Chondrocyte (in vitro differentiated cells): ENCODE measurements around the gene DTX4. TPM values are rescaled to one million over a fixed set of nuclear protein-coding genes. Genes with fewer than 3 reads are reported as not detected.
"Not testable (repeated sequence)": the region's sequence is repeated elsewhere in the genome, so short reads cannot be mapped to it uniquely, and the experiment has no call there.

ENCODE experiments used
- DNase-seq: peaks from one replicate; pipeline ENCODE4 v3.0.0; 2021; ENCODE audit warnings: mixed read lengths, low spot score
- H3K27ac Mint-ChIP-seq: one replicate; pipeline ENCODE4 v1.8.0; 2021; ENCODE audit warnings: mild to moderate bottlenecking, moderate library complexity, mixed read lengths; ENCODE audit not compliant: unreplicated experiment
- H3K27me3 Mint-ChIP-seq: 2 replicates; pipeline ENCODE4 v1.8.0; 2021; ENCODE audit warnings: low read depth, mixed read lengths
- H3K36me3 Mint-ChIP-seq: 2 replicates; pipeline ENCODE4 v1.8.0; 2021; ENCODE audit warnings: low read depth, mixed read lengths
- H3K4me1 Mint-ChIP-seq: 2 replicates; pipeline ENCODE4 v1.8.0; 2021; ENCODE audit warnings: low read depth, mild to moderate bottlenecking, mixed read lengths
- H3K4me3 Mint-ChIP-seq: one replicate; pipeline ENCODE4 v1.8.0; 2021; ENCODE audit warnings: mild to moderate bottlenecking, moderate library complexity, mixed read lengths; ENCODE audit not compliant: unreplicated experiment
- H3K9me3 Mint-ChIP-seq: 2 replicates; pipeline ENCODE4 v1.8.0; 2021; ENCODE audit warnings: low read depth, mixed read lengths
- CTCF ChIP-seq: fragments of 200-600 bp; sonication (generic); IDR thresholded peaks from 2 replicates; pipeline ENCODE4 v1.5.0; 2021; ENCODE audit warnings: antibody characterized with exemption, mild to moderate bottlenecking, moderate library complexity
- long read RNA-seq: library from polyadenylated mRNA; stranded (forward); transcript quantifications from one replicate; pipeline ENCODE4 v2.0.0, GENCODE V29; 2021
- total RNA-seq: library from RNA; stranded (reverse); gene quantifications from 3 replicates; pipeline ENCODE4 v1.2.1, GENCODE V29; 2021

The DTX4 gene
- total RNA-seq: 3.1 to 4.4 TPM (median 3.4 TPM) in 3 replicates
- long read RNA-seq: 0 reads

DNA sequence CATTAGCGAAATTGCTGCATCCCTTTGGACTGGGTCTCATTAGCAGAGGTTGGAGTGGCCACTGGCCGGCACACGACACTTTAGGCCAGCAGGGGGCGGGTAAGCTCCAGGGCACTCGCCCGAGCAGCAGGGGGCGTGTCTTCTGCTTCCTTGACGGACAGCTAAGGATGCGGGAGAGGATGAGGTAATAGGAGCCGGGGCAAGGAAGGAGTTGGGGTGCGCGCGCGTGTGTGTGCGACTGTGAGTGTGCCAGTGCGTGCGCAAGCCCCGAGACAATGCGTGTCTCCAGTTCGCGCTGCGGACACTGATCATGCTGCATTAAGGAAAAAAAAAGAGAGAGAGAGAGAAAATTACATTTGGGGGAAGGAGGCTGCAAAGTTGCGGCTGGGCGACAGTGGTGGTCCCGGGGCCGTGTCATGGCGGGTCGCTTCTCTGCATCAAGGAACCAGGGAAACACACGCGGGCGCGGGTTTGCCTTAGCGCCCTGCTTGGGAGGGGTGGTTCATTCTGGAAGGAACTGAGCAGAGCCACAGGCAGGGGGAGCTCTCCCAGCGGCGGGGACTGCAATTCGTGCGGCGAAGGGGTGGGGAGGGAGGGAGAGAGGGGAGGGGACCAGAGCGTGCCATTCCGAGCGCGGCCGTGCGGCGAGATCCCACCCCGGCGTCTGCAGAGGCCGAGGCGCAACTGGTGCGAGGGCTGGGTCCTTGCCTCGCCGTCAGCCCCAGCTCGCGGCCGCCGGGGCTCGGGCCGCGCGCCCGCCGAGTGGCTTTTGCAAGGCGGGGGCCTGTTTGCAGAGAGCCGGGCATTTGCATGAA lies at the start of gene DTX4:
TSS of gene DTX4 (plus strand) at position 625 of the 815 bp plus-strand sequence. CDS start 464 bp downstream, outside the sequence.
- H3K9me3 Mint-ChIP-seq: no peaks in the 10 kb centered on the region
- H3K27ac Mint-ChIP-seq: no peak within 1 kb of the TSS
- DNase-seq: peak; percentile 95
- peak within 1 kb of the TSS; percentile 78 for H3K4me3 Mint-ChIP-seq
- peaks cover 23% of the 10 kb centered on the region for H3K4me1 Mint-ChIP-seq
- peak; percentile 83 for TF ChIP-seq CTCF
- no peaks in the 10 kb centered on the region for H3K36me3 Mint-ChIP-seq
- peaks cover 22% of the 10 kb centered on the region for H3K27me3 Mint-ChIP-seq

DNA sequence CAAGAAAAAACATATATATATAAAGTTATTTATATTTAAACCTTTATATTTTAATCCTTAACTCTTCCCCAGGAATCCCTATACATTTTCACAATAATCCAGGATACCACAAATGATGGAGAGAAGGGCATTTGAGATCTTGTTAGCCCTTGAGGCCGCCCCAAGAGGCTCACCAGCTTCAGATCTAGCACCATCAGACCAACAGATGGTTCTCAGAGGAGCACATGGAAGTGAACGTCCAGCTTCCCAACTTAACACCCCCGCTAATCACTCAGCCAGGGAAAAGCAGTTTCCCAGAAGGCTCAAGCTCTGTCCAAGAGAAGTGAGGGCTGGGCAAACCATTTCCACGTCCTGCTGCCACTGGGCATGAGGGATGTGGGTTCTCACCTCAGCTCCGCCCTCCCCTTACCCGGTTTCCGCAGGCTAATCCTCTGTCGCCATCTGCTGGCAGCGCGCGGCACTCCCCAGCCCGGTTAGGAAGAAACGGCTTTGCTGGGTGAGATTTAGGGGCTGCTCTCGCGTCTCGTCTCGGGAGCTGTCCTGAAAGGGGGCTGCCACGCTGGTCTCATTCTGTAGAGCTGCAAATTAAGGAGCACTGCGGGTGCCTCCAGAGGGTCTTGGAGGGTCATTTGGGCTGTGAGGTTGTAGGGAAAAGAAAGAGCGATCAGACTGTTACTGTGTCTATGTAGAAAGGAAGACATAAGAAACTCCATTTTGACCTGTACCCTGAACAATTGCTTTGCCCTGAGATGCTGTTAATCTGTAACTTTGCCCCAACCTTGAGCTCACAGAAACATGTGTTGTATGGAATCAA lies 36.1 kb upstream of the DTX4 start:
- TF ChIP-seq CTCF: peak; percentile 99
- peaks cover 8% of the 10 kb centered on the region for H3K36me3 Mint-ChIP-seq
- H3K27ac Mint-ChIP-seq: no peak overlapping the region
- DNase-seq: peak; percentile 94
- peaks cover 2% of the 10 kb centered on the region for H3K4me1 Mint-ChIP-seq
- H3K27me3 Mint-ChIP-seq: no peaks in the 10 kb centered on the region
- H3K9me3 Mint-ChIP-seq: peaks cover 6% of the 10 kb centered on the region
- H3K4me3 Mint-ChIP-seq: peak overlapping the region; percentile 72

- H3K9me3 Mint-ChIP-seq, H3K4me3 Mint-ChIP-seq, DNase-seq, H3K4me1 Mint-ChIP-seq, H3K27me3 Mint-ChIP-seq, H3K27ac Mint-ChIP-seq, H3K36me3 Mint-ChIP-seq: not testable (repeated sequence)
These were observed 35.4 kb upstream of the DTX4 start for GRCh38 chr11:59136551-59136950.

DNA sequence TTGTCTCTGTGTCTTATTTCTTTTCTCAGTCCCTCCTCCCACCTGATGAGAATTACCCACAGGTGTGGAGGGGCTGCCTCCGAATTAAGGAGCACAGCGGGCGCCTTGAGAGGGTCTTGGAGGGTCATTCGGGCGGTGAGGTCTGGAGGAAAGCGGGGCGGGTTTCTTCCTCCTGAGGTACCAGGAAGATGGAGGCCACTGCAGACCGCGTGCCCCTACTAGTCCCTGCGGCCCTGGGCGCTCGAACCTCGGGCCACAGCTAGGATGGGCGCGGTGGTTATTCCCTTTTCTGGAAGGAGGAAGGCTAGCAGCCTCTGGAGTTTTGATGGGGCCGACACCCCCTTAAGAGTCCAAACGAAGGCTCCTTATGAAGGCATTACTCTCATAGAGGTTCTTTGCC lies 34.7 kb upstream of the DTX4 start:
- no peak for DNase-seq
- Mint-ChIP-seq H3K4me3 (no peak overlapping the region), H3K4me1 (peaks cover 9% of the 10 kb centered on the region), H3K9me3 (peaks cover 2% of the 10 kb centered on the region), H3K27me3 (no peaks in the 10 kb centered on the region), H3K27ac (no peak overlapping the region), H3K36me3 (peaks cover 6% of the 10 kb centered on the region)
- TF ChIP-seq CTCF: no peak

GRCh38 chr11:59138643-59139042 lies 33.3 kb upstream of the DTX4 start:
- no peaks in the 10 kb centered on the region for H3K9me3 Mint-ChIP-seq
- H3K27ac Mint-ChIP-seq: no peak overlapping the region
- no peaks in the 10 kb centered on the region for H3K36me3 Mint-ChIP-seq
- H3K4me3 Mint-ChIP-seq: no peak overlapping the region
- peaks cover 21% of the 10 kb centered on the region for H3K4me1 Mint-ChIP-seq
- DNase-seq: no peak
- H3K27me3 Mint-ChIP-seq: no peaks in the 10 kb centered on the region
- TF ChIP-seq CTCF: no peak
